Activated naive CD8-positive, alpha-beta T cell (primary cell): ENCODE data around the gene NELFB.

Experiments
- H3K27ac Mint-ChIP-seq: one replicate; pipeline ENCODE4 v1.8.0; 2021; ENCODE audit warnings: mixed read lengths
- H3K27me3 Mint-ChIP-seq: one replicate; pipeline ENCODE4 v1.8.0; 2021; ENCODE audit warnings: mixed read lengths
- H3K36me3 Mint-ChIP-seq: one replicate; pipeline ENCODE4 v1.8.0; 2021; ENCODE audit warnings: mixed read lengths
- H3K4me1 Mint-ChIP-seq: one replicate; pipeline ENCODE4 v1.8.0; 2021; ENCODE audit warnings: low read depth, mixed read lengths
- H3K4me3 Mint-ChIP-seq: one replicate; pipeline ENCODE4 v1.8.0; 2021; ENCODE audit warnings: mild to moderate bottlenecking, mixed read lengths
- H3K9me3 Mint-ChIP-seq: one replicate; pipeline ENCODE4 v1.8.0; 2021; ENCODE audit warnings: low read depth, mixed read lengths

Gene NELFB

GRCh38 chr9:137311171-137311985, 56.3 kb downstream of the NELFB start:
- no peak overlapping the region for H3K4me3 Mint-ChIP-seq
- no peaks in the 10 kb centered on the region for H3K36me3 Mint-ChIP-seq
- H3K27me3 Mint-ChIP-seq, result no peaks in the 10 kb centered on the region
- no peaks in the 10 kb centered on the region for H3K4me1 Mint-ChIP-seq
- H3K9me3 Mint-ChIP-seq, result no peaks in the 10 kb centered on the region
- no peak overlapping the region for H3K27ac Mint-ChIP-seq

- H3K4me3 Mint-ChIP-seq, result no peak overlapping the region
- H3K4me1 Mint-ChIP-seq, result no peaks in the 10 kb centered on the region
- H3K27ac Mint-ChIP-seq, result no peak overlapping the region
- no peaks in the 10 kb centered on the region for H3K36me3 Mint-ChIP-seq
- H3K27me3 Mint-ChIP-seq, result no peaks in the 10 kb centered on the region
- H3K9me3 Mint-ChIP-seq, result no peaks in the 10 kb centered on the region
Observed at GRCh38 chr9:137311986-137312851, 57.1 kb downstream of the NELFB start.

- Mint-ChIP-seq H3K27me3 (no peaks in the 10 kb centered on the region), H3K9me3 (no peaks in the 10 kb centered on the region), H3K4me3 (no peak overlapping the region), H3K27ac (no peak overlapping the region), H3K4me1 (no peaks in the 10 kb centered on the region), H3K36me3 (no peaks in the 10 kb centered on the region)
Observed at GRCh38 chr9:137312852-137313325, 57.8 kb downstream of the NELFB start.

GRCh38 chr9:137313326-137313936, 58.3 kb downstream of the NELFB start:
- Mint-ChIP-seq H3K27ac (no peak overlapping the region), H3K4me3 (no peak overlapping the region), H3K9me3 (no peaks in the 10 kb centered on the region), H3K36me3 (no peaks in the 10 kb centered on the region), H3K27me3 (no peaks in the 10 kb centered on the region), H3K4me1 (no peaks in the 10 kb centered on the region)

- Mint-ChIP-seq H3K4me3 (no peak overlapping the region), H3K36me3 (no peaks in the 10 kb centered on the region)
Observed at GRCh38 chr9:137313956-137314560, 58.9 kb downstream of the NELFB start.

GRCh38 chr9:137314561-137315560, 59.7 kb downstream of the NELFB start:
- H3K27me3 Mint-ChIP-seq, result no peaks in the 10 kb centered on the region
- no peak overlapping the region for H3K4me3 Mint-ChIP-seq
- no peaks in the 10 kb centered on the region for H3K36me3 Mint-ChIP-seq
- H3K4me1 Mint-ChIP-seq, result no peaks in the 10 kb centered on the region
- H3K9me3 Mint-ChIP-seq, result no peaks in the 10 kb centered on the region
- no peak overlapping the region for H3K27ac Mint-ChIP-seq

More at GRCh38 chr9:137313956-137314560, 58.9 kb downstream of the NELFB start:
- H3K27ac Mint-ChIP-seq, result no peak overlapping the region
- H3K27me3 Mint-ChIP-seq, result no peaks in the 10 kb centered on the region
- H3K9me3 Mint-ChIP-seq, result no peaks in the 10 kb centered on the region
- no peaks in the 10 kb centered on the region for H3K4me1 Mint-ChIP-seq

- Mint-ChIP-seq H3K9me3 (no peaks in the 10 kb centered on the region), H3K27ac (no peak overlapping the region), H3K36me3 (no peaks in the 10 kb centered on the region), H3K4me1 (peaks cover 2% of the 10 kb centered on the region), H3K4me3 (no peak overlapping the region), H3K27me3 (no peaks in the 10 kb centered on the region)
Observed at GRCh38 chr9:137315581-137316011, 60.5 kb downstream of the NELFB start.

GRCh38 chr9:137316012-137316981, 61.2 kb downstream of the NELFB start:
- Mint-ChIP-seq H3K4me1 (peaks cover 3% of the 10 kb centered on the region), H3K27ac (no peak overlapping the region), H3K36me3 (no peaks in the 10 kb centered on the region)

GRCh38 chr9:137317021-137317717, 62.0 kb downstream of the NELFB start:
- Mint-ChIP-seq H3K27ac (no peak overlapping the region), H3K4me1 (peaks cover 5% of the 10 kb centered on the region), H3K36me3 (no peaks in the 10 kb centered on the region), H3K4me3 (no peak overlapping the region), H3K9me3 (no peaks in the 10 kb centered on the region), H3K27me3 (no peaks in the 10 kb centered on the region)

More at GRCh38 chr9:137316012-137316981, 61.2 kb downstream of the NELFB start:
- no peaks in the 10 kb centered on the region for H3K27me3 Mint-ChIP-seq
- H3K9me3 Mint-ChIP-seq, result no peaks in the 10 kb centered on the region
- no peak overlapping the region for H3K4me3 Mint-ChIP-seq

GRCh38 chr9:137317718-137318511, 62.8 kb downstream of the NELFB start:
- Mint-ChIP-seq H3K27me3 (no peaks in the 10 kb centered on the region), H3K4me3 (no peak overlapping the region), H3K4me1 (peaks cover 5% of the 10 kb centered on the region), H3K27ac (no peak overlapping the region), H3K36me3 (no peaks in the 10 kb centered on the region), H3K9me3 (no peaks in the 10 kb centered on the region)

- no peak overlapping the region for H3K4me3 Mint-ChIP-seq
- H3K36me3 Mint-ChIP-seq, result no peaks in the 10 kb centered on the region
- H3K9me3 Mint-ChIP-seq, result no peaks in the 10 kb centered on the region
- H3K27ac Mint-ChIP-seq, result no peak overlapping the region
- H3K27me3 Mint-ChIP-seq, result no peaks in the 10 kb centered on the region
- H3K4me1 Mint-ChIP-seq, result peaks cover 5% of the 10 kb centered on the region
Observed at GRCh38 chr9:137318602-137319001, 63.5 kb downstream of the NELFB start.
